Stimulated activated CD4-positive, alpha-beta T cell treated with anti-CD3 and anti-CD28 coated beads, Interleukin-4, amount 100 ng/mL, for 1 hour (primary cell): ENCODE measurements around the gene RARG.
A peak's percentile ranks its signal among the peaks of the same experiment; 100 is the strongest.
"Not testable (repeated sequence)": the region's sequence is repeated elsewhere in the genome, so short reads cannot be mapped to it uniquely, and the experiment has no call there.

Experiments used
- DNase-seq: peaks from one replicate; pipeline ENCODE4 v3.0.0-alpha.2; 2020

RARG gene

DNA sequence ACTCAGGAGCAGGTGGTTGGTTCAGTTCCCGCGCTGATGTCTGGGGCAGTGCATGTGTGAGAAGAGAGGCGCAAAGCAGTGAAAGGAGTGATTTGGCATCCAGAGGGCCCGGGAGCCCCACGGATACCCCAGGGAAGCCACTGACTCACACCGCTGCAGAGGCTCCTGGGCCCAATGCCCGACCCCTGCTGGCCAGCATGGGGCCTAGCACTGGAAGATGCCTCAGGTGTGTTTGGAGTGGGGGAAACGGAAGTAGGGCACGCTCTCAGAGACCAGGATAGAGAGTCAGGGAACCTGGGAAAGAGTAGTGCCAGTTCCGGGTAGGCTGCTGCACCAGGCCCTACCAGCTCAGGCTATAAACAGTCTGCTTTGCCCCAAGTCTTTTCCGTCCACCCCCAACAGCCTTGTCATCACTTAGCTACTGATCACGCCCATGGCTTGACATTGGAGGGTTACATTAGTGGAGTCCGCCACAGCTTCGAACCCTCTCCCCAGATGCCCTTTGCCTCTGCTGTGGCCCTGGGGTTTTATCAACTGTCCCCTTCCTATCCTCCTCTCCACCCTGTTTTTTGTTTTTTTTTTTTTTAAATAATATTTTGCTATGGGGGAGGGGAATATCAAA, 41.8 kb downstream of the RARG start:
- peak; percentile 58 for DNase-seq

DNA sequence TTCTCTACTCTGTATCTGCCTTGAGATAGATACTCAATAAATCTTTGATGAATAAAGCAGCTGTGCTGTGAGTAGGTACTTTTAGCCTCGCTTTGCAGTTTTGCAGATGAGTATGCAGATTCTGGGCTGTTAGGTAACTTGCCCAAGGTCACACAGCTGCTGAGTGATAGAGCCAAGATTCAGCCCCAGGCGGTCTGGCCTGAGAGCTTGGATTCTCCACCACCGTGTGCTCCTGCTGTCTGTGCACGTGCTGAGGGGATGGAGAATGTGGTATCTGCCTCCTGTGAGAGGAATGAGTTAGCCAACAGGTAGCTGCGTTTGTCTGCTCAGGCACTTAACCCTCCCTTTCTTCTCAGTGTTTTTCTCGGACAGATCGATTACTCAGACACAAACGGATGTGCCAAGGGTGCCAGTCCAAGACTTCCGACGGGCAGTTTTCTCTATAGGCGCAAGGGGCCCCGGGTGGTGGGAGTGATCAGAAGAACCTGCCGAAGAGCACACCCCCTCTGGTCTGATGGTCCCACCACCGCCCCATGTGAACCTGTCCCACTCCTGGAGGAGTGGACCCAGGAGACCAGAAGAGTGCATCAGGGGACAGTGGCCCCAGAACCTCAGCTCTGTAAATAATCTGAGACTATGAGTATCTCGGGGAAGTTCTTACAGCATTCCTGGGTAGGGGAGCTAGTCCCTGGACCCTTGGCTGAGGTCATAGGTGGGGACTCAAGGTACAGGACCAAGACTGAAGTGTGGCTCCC, 44.7 kb downstream of the RARG start:
- no peak for DNase-seq

DNA sequence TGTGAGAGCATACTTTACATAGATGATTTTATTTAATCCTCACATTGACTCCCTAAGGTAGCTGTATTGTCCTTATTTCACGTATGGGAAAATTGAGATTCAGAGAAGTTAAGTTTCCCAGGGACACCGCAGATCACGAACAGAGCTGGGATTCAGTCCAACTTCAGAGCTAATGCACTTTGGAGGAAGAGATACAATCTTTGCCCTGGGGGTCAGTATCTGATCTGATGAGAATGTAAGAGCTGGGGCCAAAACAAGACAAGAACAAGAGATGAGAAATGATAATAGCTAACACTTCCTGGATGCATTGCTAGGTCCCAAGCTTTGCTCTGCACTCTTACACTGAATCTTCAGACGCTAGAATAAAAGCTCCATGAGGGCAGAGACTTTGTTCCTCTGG, 45.3 kb downstream of the RARG start:
- DNase-seq, result no peak

DNA sequence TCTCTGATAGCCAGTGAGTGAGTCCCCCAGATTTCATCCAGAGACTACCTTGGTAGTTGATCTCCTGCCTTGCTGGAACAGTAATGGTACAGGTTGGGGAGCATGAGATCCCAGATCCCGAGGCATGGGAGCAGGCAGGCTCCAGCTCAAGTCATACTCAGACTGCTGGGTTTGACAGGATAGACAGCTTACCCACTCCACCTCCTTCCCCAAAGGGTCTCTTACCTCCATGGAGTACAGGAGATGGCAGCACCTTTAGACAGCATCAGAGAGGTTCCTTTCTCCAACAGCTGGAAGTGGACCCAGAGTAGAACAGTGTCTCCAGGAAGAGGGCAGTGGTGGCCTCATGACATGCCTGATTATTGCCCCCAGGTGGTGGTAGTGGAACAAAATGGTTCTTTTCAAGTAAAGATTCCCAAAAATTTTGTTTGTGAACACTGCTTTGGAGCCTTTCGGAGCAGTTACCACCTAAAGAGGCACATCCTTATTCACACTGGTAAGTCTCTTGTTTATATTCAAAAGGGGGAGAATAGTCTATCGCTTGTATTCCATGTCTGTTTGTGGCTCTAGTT, 46.3 kb downstream of the RARG start:
- no peak for DNase-seq

GRCh38 chr12:53184828-53185227, 47.2 kb downstream of the RARG start:
- DNase-seq, result no peak

DNA sequence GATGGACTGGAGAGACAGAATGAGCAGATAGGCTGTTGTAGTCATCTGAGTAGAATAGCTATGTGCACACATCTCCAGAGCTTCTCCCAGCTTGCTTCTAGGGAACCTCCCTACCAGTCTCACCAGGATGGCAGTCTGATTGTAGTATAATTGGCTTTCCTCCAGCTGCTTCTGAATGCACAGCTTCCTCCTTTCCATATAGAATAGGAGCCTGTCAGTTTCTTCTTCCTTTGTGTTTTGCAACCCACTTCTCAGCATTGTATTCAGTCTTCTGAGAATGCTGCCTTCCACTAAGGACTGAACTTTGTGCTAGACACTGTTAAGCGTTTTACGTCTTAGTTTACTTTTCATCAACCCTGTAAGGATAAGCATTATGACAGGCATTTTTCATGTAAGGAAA, 49.1 kb downstream of the RARG start:
- no peak for DNase-seq

DNA sequence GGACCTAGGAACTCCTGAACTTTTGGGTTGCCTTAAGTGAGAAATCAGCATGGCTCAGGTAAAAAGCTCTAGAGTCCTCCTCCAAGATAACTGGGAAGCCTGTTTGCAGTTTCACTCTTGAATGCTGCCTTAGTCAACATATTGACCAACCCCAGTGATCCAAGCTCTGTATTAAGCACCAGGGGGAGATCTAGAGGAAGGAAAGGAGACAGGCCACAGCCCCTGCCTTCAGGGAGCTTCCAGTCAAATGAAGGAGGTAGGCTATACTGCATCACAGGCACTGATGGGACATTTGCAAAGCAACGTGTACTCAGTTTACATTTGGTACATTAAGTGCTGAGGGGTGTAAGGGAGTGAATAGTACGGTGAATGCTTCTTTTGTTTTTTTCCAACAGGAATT, 50.1 kb downstream of the RARG start:
- DNase-seq, result no peak

GRCh38 chr12:53180931-53181645, 50.9 kb downstream of the RARG start:
- DNase-seq, result peak; percentile 80

- DNase-seq, result peak; percentile 98
Observed at GRCh38 chr12:53180220-53180930, 51.6 kb downstream of the RARG start, which contains the start of the genes CSAD and ZNF740. CSAD (minus strand) TSS chr12:53180925; CDS start chr12:53173470, 7,455 bp downstream. ZNF740 (plus strand) TSS chr12:53180722; CDS start chr12:53181984, 1,262 bp downstream.

DNA sequence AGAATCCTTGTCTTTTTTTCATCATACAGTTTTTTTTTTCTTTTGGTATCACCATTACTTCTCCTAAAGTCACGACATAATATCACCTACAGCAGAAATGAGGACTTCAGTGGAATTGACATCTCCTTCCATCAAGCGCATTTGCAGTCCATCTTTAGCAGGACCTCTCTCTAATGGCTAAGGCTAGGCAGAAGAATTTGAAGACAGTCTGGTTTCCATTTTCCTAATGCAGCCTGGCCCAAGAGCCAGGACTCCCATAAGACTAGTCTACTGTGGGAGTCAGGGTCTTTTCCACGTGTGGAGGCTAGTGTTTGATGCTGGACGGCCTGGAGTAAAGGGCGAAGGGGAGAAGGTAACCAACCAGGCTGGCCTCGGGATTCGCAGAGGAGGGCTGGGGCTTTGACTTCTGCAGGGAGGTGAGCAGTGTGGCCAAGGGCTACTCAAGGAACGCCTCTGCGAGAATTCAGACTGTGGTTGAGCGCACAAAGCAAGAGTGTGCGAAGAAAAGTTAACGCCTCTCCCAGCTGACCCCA, 52.3 kb downstream of the RARG start:
- DNase-seq, result no peak

- DNase-seq, result not testable (repeated sequence)
Observed at GRCh38 chr12:53178803-53179202, 53.2 kb downstream of the RARG start.

DNA sequence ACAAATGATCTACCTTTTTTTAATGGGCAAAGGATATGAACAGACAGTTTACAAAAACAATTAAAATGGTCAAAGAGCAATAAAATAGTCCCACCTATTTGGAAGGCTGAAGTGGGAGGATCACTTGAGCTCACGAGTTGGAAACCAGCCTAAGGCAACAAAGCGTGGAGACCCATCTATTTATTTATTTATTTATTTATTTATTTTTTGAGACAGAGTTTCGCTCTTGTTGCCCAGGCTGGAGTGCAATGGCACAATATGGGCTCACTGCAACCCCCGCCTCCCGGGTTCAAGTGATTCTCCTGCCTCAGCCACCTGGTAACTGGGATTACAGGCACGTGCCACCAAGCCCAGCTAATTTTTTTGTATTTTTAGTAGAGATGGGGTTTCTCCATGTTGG, 54.6 kb downstream of the RARG start:
- DNase-seq, result not testable (repeated sequence)

GRCh38 chr12:53176750-53177149, 55.3 kb downstream of the RARG start:
- no peak for DNase-seq

DNA sequence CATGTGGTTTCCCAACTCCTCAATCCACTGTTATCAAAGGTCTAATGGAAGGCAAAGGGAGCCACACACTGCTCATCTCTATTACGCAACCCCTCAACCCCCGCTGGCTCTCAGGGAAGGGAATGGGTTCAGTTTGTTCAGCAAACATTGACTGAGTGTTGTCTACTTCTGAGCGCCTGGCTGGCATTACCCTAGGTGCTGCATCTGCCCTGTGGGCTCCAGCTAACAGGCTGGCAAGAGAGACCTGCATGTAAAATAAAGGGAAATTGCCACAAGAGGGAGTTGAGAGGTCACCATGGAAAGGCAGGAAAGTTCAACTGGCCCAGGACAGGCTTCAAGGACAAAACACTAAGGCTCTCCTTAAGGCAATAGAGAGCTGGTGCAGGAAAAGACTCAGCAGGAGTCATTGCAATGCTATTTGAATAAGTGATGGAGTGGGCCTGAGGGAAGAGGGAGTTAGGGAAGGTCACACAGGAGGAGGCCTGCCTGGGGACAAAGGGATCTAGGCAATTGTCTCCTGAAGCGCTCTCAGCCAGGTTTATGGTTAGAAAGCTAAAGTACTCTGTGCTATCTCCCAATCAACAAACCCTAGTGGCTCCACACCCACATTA, 57.0 kb downstream of the RARG start:
- DNase-seq, result no peak

DNA sequence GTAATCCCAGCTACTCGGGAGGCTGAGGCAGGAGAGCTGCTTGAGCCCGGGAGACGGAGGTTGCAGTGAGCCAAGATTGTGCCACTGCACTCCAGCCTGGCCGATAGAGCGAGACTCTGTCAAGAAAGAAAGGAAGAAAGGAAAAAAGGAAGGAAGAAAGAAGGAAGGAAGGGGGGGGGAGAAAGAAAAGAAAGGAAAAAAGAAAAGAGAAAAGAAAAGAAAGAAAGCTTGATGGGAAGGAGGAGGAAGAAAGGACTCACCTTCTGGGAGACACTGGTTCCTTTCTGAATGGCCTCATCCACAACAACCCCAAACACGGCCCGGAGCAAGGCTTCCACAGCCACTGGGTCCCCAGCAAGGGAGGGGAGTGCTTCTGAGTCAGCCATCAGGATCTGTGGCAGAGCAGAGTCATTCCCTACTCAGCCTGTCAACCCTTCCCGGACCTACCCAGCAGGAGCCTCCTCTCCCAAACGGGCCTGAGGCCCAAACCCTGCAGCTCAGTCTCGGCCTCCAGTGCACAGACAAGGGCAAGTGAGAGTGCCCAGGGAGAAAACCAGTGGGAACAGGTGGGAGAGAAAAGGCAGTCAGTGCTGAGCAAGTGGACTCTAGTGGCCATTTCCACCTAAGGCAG, 58.8 kb downstream of the RARG start:
- DNase-seq, result no peak

- DNase-seq, result no peak
Observed at GRCh38 chr12:53172352-53172751, 59.7 kb downstream of the RARG start.

- no peak for DNase-seq
Observed at GRCh38 chr12:53171725-53172329, 60.2 kb downstream of the RARG start.

DNA sequence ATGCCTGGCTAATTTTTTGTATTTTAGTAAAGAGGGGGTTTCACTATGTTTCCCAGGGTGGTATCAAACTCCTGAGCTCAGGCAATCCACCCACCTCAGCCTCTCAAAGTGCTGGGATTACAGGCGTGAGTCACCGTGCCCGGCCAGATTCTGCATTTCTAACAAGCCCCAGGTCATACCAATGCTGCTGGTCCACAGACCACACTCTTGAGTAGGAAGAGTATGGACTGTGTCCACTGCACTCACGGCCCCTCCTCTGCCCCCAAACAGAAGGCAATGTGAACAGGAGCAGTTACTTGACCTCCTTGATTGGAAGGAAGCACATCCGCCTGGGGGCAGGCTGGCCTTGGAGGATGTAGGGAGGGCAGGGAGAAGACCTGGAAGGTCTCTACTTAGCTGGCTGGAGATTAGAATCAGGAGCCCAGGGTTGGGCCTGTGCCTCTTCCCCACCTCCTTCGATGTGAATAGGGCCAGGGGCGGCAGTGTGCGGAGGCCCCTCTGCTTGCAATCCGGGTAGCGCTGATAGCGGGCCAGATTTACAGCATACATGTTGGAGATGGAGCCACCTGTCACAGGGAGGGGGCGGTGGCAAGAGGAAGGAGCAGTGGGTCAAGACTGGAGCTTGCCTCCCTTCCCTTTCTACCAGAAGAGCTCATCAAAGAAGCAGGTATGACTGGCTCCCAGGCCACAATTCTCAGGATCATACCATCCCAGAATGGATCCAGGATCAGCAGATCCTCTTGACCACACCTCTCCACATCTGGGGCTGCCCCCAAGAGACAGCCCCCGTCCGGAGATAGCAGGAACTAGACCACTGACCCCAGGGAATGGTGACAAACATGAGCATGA, 60.9 kb downstream of the RARG start:
- DNase-seq, result no peak

- no peak for DNase-seq
Observed at GRCh38 chr12:53170215-53170614, 61.8 kb downstream of the RARG start.

DNA sequence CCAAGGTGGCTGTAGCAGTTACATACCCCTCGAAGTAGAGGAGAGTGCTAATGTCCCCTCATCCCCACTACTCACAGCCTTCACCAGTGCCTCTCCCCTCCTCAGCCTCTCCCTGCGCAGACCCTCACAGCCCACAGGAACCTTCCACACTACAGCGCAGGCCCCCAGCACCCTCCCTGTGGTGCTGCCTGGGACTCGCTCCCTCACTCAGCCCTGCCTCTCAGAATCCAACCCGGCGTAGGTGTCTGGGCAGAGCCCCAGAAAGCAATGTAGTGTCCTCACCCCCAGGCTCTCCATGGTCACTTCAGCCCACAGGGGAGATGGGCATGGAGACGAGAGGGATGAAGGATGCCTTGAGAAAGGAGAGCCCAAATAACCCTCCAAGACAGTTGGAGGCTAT, 62.4 kb downstream of the RARG start:
- no peak for DNase-seq
